SK-N-SH (cell line): ENCODE measurements around the gene DSCAM. TPM values are rescaled to one million over a fixed set of nuclear protein-coding genes. Genes with fewer than 3 reads are reported as not detected.

Experiments used
- CTCF ChIA-PET: fragments of 300-600, 350-600 bp; formaldehyde crosslinking; extraction: SDS; loops from one replicate; lab custom pipeline; 2021; lab: Yijun Ruan, JAX
- POLR2A ChIA-PET: fragments of 350-600 bp; sonication (Branson Sonifier 250); formaldehyde crosslinking; extraction: SDS; loops from one replicate; lab custom pipeline; 2020; ENCODE audit warnings: antibody characterized with exemption, inconsistent platforms; lab: Yijun Ruan, JAX
- DNase-seq: peaks from one replicate; pipeline ENCODE4 v3.0.0; 2012
- H2AFZ ChIP-seq: fragments of 200-600 bp; sonication (generic); 2 replicates; pipeline ENCODE4 v1.8.1; 2016; ENCODE audit warnings: antibody characterized with exemption, mild to moderate bottlenecking, low read depth
- H3F3A ChIP-seq: fragments of 200-600 bp; sonication (generic); replicated peaks from 2 replicates; pipeline ENCODE3; 2016; ENCODE audit warnings: antibody characterized with exemption, mild to moderate bottlenecking; ENCODE audit not compliant: insufficient read depth
- H3K27ac ChIP-seq, 2 experiments: fragments of 200-500 bp in 1 of 2; fragments of 200-600 bp in 1 of 2; sonication (Bioruptor generic) in 1 of 2; sonication (generic), shearing (Covaris generic) in 1 of 2; 2 replicates each; pipeline versions ENCODE4 v1.5.1 to v1.6.1; 2014 to 2016; ENCODE audit warnings: low read depth in 2 of 2, inconsistent platforms in 1 of 2, low read length in 1 of 2, mild to moderate bottlenecking in 1 of 2, mixed read lengths in 1 of 2
- H3K27me3 ChIP-seq: fragments of 200-600 bp; sonication (generic), shearing (Covaris generic); 2 replicates; pipeline ENCODE4 v1.6.1; 2016; ENCODE audit warnings: mixed run types; ENCODE audit not compliant: insufficient read depth
- H3K36me3 ChIP-seq, 2 experiments: fragments of 200-500 bp in 1 of 2; fragments of 200-600 bp in 1 of 2; sonication (Bioruptor generic) in 1 of 2; sonication (generic) in 1 of 2; replicated peaks in 1 of 2; 2 replicates each; pipeline versions ENCODE3 to v1.5.1; 2014 to 2016; ENCODE audit warnings: low read length in 1 of 2, mild to moderate bottlenecking in 1 of 2; ENCODE audit not compliant: insufficient read depth in 2 of 2, control insufficient read depth in 1 of 2
- H3K4me1 ChIP-seq, 2 experiments: fragments of 200-500 bp in 1 of 2; fragments of 200-600 bp in 1 of 2; sonication (Bioruptor generic) in 1 of 2; sonication (generic), shearing (Covaris generic) in 1 of 2; 2 replicates each; pipeline versions ENCODE4 v1.5.1 to v1.6.1; 2014 to 2016; ENCODE audit warnings: low read depth in 1 of 2, low read length in 1 of 2, mixed run types in 1 of 2; ENCODE audit not compliant: insufficient read depth in 2 of 2, control insufficient read depth in 1 of 2
- H3K4me2 ChIP-seq: fragments of 200-600 bp; sonication (generic), shearing (Covaris generic); 2 replicates; pipeline ENCODE4 v1.6.1; 2017; ENCODE audit warnings: mixed run types
- H3K4me3 ChIP-seq, 2 experiments: fragments of 200-500 bp in 1 of 2; fragments of 200-600 bp in 1 of 2; sonication (Bioruptor generic) in 1 of 2; sonication (generic), shearing (Covaris generic) in 1 of 2; 2 replicates each; pipeline versions ENCODE4 v1.5.1 to v1.8.1; 2014 to 2016; ENCODE audit warnings: low read depth in 2 of 2, inconsistent platforms in 1 of 2, low read length in 1 of 2, mild to moderate bottlenecking in 1 of 2, mixed read lengths in 1 of 2, moderate library complexity in 1 of 2
- H3K79me2 ChIP-seq: fragments of 200-600 bp; sonication (generic); 2 replicates; pipeline ENCODE4 v1.8.1; 2017; ENCODE audit warnings: mild to moderate bottlenecking; ENCODE audit not compliant: insufficient read depth
- H3K9ac ChIP-seq: fragments of 200-600 bp; sonication (generic); 2 replicates; pipeline ENCODE4 v1.6.1; 2017; ENCODE audit warnings: mixed run types
- H3K9me2 ChIP-seq: fragments of 200-600 bp; sonication (generic); 2 replicates; pipeline ENCODE4 v1.6.1; 2017; ENCODE audit warnings: mixed run types
- H3K9me3 ChIP-seq: fragments of 200-600 bp; sonication (generic); 2 replicates; pipeline ENCODE4 v1.6.1; 2017; ENCODE audit warnings: mixed run types, mild to moderate bottlenecking, moderate library complexity
- H4K20me1 ChIP-seq: fragments of 200-600 bp; sonication (generic); 2 replicates; pipeline ENCODE4 v1.6.1; 2017; ENCODE audit warnings: mild to moderate bottlenecking, mixed run types; ENCODE audit not compliant: insufficient read depth
- GABPA ChIP-seq: IDR thresholded peaks from 2 replicates; pipeline ENCODE4 v1.4.0; 2012; ENCODE audit warnings: low read depth, mild to moderate bottlenecking
- MEF2A ChIP-seq: IDR thresholded peaks from 2 replicates; pipeline ENCODE4 v1.4.0; 2012; ENCODE audit warnings: low read depth, borderline replicate concordance
- MXI1 ChIP-seq: IDR thresholded peaks from 2 replicates; pipeline ENCODE4 v1.6.1; 2012; ENCODE audit warnings: mild to moderate bottlenecking, low read depth, low read length, improper control_type of control experiment
- NRF1 ChIP-seq: IDR thresholded peaks from 2 replicates; pipeline ENCODE4 v1.6.1; 2012; ENCODE audit warnings: low read depth, mild to moderate bottlenecking, low read length
- POLR2AphosphoS5 ChIP-seq: IDR thresholded peaks from 2 replicates; pipeline ENCODE4 v1.6.1; 2012; ENCODE audit warnings: low read depth, low read length
- RCOR1 ChIP-seq: fragments of 150-350 bp; IDR thresholded peaks from 2 replicates; pipeline ENCODE4 v1.6.1; 2017; ENCODE audit warnings: antibody characterized with exemption, low read length
- SIN3A ChIP-seq: IDR thresholded peaks from 2 replicates; pipeline ENCODE4 v1.6.1; 2012; ENCODE audit warnings: low read depth, mild to moderate bottlenecking, low read length, moderate library complexity, borderline replicate concordance
- SMC3 ChIP-seq: IDR thresholded peaks from 2 replicates; pipeline ENCODE4 v1.6.1; 2012; ENCODE audit warnings: low read depth, low read length, improper control_type of control experiment
- YY1 ChIP-seq: IDR thresholded peaks from 2 replicates; pipeline ENCODE4 v1.4.0; 2012; ENCODE audit warnings: low read depth, mild to moderate bottlenecking
- WGBS: methylation state at CpG from one replicate; pipeline ENCODE4 v1.1.6; 2017; ENCODE audit warnings: low lambda C conversion rate; 5-methylcytosine and 5-hydroxymethylcytosine counted together
- polyA plus RNA-seq, 3 experiments: library from polyadenylated mRNA; depleted of rRNA; stranded (reverse); fragments of >200 nt; gene quantifications; 2 replicates each; pipeline ENCODE4 v1.2.3, GENCODE V29; 2012
- TF ChIP-seq, protein P1 (sequence below): IDR thresholded peaks from 2 replicates; pipeline ENCODE4 v1.4.0; 2012; ENCODE audit warnings: low read depth

Gene DSCAM
- polyA plus RNA-seq, 1 of the 3 experiments (the other 2 are of a cell fraction) = not detected

DNA sequence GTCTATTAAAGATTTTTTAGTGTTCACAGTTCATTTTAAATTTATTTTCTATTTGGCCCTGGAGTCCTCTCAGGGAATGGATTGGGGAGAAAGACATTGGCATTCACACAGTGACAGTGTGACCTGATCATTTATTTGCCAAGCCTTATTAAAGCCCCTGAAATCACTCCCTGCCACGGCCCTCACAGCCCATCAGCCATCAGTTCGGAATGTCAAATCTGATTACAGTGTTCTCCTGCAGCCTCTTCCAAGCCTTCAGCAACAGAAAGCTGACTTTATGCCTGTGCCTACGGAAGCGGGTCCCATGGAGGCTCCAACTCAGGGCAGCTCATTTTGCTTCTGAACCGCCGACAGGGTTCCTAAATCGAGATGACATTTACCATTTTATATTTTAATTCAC lies 451.2 kb downstream of the DSCAM start:
- H3K4me1 ChIP-seq = no peaks in the 10 kb centered on the region
- no peak overlapping the region for H3K4me3 ChIP-seq
- ChIA-PET CTCF (interaction anchor here (1.0 to 1.7 kb wide), 2 partner anchors 9 to 252 kb away, joined by 4 to 7 read pairs; no protein-coding TSS in a partner anchor), POLR2A (no interaction called here)
- peaks cover 4% of the 10 kb centered on the region; the same call in 1 of the 2 replicates for H3K9me3 ChIP-seq
- DNase-seq = no peak
- 31% methylated on average over 7 of the region's 7 CpGs for WGBS
- H2AFZ ChIP-seq = no peak overlapping the region
- no peaks in the 10 kb centered on the region for H3K36me3 ChIP-seq
- H4K20me1 ChIP-seq = no peaks in the 10 kb centered on the region
- H3K4me2 ChIP-seq = no peak overlapping the region
- no peaks in the 10 kb centered on the region for H3K9me2 ChIP-seq
- H3K27ac ChIP-seq = no peak overlapping the region
- no peak overlapping the region for H3K9ac ChIP-seq
- no peaks in the 10 kb centered on the region for H3K79me2 ChIP-seq
- H3F3A ChIP-seq = no peaks in the 10 kb centered on the region
- no peaks in the 10 kb centered on the region for H3K27me3 ChIP-seq
- TF ChIP-seq MXI1 = no peak

DNA sequence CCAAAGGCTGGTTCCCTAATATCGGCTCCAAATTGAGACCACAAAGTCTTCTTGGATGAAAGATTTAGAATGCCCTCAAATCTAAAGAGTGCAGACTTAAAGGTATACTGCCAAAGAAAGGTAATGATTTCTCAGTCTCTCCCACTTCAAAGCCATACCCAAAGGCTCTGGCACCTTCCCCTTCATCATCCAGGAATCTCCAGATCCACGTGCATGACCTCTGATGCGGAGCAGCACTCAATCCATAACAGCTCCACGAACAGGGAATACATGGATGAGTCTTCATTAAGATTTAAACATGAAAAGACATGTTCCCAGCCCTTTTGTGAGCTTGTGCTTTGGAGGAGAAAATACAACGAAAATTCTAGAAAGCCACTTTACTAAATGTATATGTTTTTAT lies 453.9 kb downstream of the DSCAM start:
- H3K9me2 ChIP-seq = no peaks in the 10 kb centered on the region
- H3K27ac ChIP-seq = no peak overlapping the region
- H4K20me1 ChIP-seq = no peaks in the 10 kb centered on the region
- H3K27me3 ChIP-seq = no peaks in the 10 kb centered on the region
- no peaks in the 10 kb centered on the region for H3K36me3 ChIP-seq
- ChIA-PET POLR2A (no interaction called here), CTCF (interaction anchor here (1.4 to 1.7 kb wide), 3 partner anchors 217 to 676 kb away, joined by 3 to 4 read pairs (median 4); no protein-coding TSS in a partner anchor)
- 17% methylated on average over 5 of the region's 5 CpGs for WGBS
- H3K9me3 ChIP-seq = peaks cover 4% of the 10 kb centered on the region; the same call in 1 of the 2 replicates
- no peaks in the 10 kb centered on the region for H3K4me1 ChIP-seq
- H3F3A ChIP-seq = no peaks in the 10 kb centered on the region
- H3K9ac ChIP-seq = no peak overlapping the region
- no peak for DNase-seq
- no peak overlapping the region for H3K4me3 ChIP-seq
- H2AFZ ChIP-seq = no peak overlapping the region
- H3K79me2 ChIP-seq = no peaks in the 10 kb centered on the region
- no peak for TF ChIP-seq NRF1
- TF ChIP-seq MEF2A = no peak
- TF ChIP-seq, protein P1, sequence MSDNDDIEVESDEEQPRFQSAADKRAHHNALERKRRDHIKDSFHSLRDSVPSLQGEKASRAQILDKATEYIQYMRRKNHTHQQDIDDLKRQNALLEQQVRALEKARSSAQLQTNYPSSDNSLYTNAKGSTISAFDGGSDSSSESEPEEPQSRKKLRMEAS = no peak
- no peak for TF ChIP-seq POLR2AphosphoS5
- no peak overlapping the region for H3K4me2 ChIP-seq

DNA sequence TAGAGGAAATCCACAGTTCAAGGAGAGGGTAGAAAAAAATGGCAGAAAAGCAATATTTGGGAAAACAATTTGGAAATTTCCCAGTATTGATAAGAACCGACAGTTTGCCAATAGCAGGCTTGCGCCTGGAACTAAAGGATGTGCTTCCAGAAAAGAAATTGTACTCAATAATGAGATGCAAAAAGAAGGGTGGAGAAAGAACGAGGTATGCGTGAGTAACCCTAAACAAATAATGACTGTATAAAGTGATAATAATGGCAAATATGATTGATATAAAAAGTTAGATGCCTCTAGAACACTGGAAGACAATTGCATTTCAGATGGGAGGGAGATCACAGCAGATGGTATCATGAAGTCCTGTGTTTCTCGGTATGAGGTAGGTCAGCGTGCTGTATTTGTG lies 458.9 kb downstream of the DSCAM start:
- Histone ChIP-seq H3K9ac (no peak overlapping the region), H3F3A (no peaks in the 10 kb centered on the region), H2AFZ (no peak overlapping the region), H4K20me1 (no peaks in the 10 kb centered on the region), H3K4me2 (no peak overlapping the region), H3K36me3 (no peaks in the 10 kb centered on the region), H3K27ac (no peak overlapping the region), H3K4me3 (no peak overlapping the region), H3K9me3 (peaks cover 2% of the 10 kb centered on the region; the same call in 1 of the 2 replicates), H3K9me2 (no peaks in the 10 kb centered on the region), H3K4me1 (no peaks in the 10 kb centered on the region; a peak in 1 of 4 replicates), H3K27me3 (no peaks in the 10 kb centered on the region), H3K79me2 (no peaks in the 10 kb centered on the region)
- 45% methylated on average over 6 of the region's 6 CpGs for WGBS
- ChIA-PET CTCF (interaction anchor here (1.6 to 4.2 kb wide), 6 partner anchors 8 to 245 kb away, joined by 4 to 49 read pairs (median 12); no protein-coding TSS in a partner anchor), POLR2A (no interaction called here)
- DNase-seq = no peak
- TF ChIP-seq GABPA (no peak), NRF1 (no peak), RCOR1 (no peak), YY1 (no peak), SIN3A (no peak), SMC3 (no peak)
